HK-2 (cell line): Measurements from ENCODE around the gene FAXDC2.
"Not testable (repeated sequence)": the region's sequence is repeated elsewhere in the genome, so short reads cannot be mapped to it uniquely, and the experiment has no call there.

ENCODE experiments used
- DNase-seq: peaks from one replicate; pipeline ENCODE4 v3.0.0-alpha.2; 2018; ENCODE audit not compliant: unreplicated experiment

The FAXDC2 gene

DNA sequence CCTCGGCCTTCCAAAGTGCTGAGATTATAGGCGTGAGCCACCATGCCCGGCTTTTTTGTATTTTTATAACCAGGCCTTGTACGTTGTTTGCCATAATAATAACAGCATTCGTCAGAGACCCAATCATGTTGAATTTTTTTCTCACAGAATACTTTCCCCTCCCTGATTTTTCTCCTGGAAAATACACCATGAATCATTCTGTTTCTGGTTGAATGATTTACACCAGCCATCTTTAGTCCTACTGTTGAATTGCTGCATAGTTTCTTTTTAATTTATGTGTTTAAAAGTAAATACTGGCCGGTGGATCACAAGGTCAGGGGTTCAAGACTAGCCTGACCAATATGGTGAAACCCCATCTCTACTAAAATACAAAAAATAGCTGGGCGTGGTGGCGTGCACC lies 11.5 kb upstream of the FAXDC2 start:
- DNase-seq = no peak

DNA sequence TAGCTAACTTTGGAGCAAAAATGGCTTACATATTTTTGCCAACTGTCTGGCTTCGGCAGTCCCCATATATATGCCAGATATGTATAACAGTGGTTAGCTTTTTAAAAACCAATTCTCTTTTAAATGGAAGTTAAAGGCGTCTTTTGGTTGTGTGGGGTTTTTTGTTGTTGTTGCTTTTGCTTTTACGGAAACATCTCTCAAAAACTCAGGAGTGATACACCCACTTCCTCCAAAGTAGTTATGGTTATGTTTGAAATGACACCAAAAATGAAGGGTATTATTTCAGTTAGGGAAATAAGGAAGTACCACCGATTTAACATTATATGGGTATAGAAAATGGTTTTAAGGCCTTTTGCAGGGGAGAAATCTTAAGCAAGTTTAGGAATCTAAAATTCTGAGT lies 10.4 kb upstream of the FAXDC2 start:
- no peak for DNase-seq

DNA sequence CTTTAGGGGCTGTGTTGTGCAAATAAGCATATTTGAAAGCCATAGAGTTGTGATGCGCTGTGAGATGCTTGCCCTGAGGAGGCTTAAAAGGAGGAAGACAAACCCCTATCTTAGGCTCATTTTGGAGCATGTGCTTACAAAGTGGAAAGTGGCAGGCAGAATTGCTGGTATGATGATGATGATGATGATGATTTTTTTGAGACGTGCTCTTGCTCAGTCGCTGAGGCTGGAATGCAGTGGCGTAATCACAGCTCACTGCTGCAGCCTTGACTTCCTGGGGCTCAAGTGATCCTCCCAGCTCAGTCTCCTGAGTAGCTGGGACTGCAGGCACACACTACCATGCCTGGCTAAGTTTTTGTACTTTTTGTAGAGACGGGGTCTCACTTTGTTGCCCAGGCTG lies 9.7 kb upstream of the FAXDC2 start:
- DNase-seq = peak; percentile 48

DNA sequence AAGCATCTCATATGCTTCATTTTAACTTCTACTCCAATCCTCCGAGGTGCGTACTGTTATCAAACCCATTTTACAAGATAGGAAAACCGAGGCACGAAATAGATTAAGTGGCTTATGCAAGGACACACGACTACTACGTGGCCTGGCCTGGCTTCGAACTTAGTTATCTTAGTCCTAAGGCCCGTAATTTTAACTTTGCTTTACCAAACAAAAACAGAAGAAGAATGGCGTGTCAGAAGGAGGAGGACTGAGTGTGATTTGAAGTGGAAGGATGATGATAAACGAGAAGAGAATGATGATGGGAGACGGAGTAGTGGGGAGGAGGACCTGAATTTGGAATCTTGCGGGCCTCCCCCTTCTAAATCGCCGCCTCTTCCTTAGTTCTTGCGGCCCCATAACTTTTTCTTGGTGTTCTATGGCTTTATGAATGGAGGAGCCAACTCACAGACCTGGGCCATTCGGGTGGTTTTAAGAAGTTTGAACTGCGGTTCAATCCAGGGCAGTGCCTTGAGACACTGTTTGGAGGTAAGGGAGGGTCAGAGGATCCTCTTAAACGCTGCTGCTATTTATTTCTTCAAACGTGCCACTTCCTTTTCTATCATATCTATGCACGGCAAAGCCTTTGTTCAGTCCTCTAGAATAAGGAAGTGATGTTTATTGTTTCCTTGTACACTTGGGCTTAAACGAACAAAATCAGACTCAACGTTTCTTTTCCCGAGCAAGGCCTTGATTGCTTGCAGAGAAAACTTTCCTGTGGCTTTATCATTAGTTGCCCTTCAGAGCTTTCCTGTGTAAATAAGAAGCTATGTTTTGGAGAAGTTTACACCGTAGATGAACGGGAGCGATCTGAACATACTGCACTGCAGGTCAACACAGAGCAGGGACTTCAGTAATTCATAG lies 8.8 kb upstream of the FAXDC2 start:
- DNase-seq = no peak

DNA sequence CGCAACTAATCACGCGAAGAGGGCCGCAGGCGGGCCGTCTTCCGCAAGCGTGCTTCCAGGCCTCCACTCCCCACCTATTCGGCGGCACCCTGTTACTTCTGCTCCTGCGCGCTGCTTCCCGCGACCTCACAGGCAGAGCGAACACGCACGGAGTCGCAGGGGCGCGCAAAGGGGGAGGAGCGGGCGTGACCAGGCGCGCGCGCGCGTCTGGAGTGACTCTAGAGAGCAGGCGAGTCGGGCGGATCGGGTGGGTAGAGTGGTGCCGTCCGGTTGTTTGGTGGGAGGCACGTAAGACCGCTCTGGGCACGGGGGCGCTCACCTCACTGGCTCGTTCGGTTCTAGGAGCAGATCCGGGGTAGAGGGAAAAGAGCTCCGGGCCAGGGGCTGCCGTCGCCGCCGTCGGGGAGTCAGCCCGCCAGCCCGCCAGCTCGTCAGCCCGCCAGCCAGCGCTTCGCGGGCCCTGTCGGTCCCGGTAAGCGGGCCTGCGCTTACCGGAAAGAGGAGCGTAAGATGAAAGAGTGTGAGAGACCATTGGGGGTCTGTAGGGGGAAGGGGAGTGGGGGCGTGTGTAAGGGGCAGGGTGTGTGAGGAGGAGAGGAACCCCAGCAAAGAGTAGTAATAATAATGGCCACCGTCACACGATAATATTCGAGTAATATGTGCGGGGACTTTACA lies 8.0 kb upstream of the FAXDC2 start, which contains the start of gene CNOT8:
Gene CNOT8, plus strand, starts transcription at position 331 of the 675 bp plus-strand sequence. CDS start 4,652 bp downstream, outside the sequence.
- peak; percentile 94 for DNase-seq

DNA sequence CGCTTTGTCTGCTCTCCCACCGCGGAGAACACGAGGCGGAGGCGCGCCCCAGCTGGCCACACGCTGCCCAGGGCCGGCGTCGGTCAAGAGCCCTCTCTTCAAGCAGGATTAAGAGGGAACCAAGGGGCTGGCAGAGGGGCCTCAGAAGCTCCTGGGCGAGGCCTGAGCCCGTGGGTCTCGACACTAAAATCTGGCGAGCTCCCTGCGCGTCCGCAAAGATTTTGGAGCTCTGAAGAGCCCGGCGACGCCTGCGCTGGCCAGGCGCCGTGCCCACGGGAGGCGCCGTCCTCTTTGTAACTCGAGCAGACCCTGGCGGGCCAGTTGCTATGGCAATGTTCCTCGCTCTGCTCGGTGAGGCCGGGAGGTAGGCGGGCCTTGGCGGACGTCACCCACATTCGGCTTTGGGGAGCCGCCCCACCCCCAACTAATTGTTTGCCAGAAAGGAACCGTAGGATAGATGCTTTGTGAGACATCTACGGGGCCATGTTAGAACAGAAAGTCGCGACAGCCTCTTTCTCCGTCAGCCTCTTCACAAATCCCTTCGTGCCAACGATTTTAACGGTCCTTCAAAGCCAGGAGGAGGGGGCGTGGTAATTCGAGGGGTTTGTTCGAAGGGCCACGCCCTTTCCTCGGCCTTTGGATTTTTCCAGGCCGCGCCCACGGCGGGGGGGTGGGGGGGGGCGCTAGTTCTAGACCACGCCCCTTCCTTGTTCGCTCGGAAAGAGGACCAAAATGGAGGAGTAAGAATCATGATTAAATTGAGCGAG lies 7.3 kb upstream of the FAXDC2 start:
- DNase-seq = peak; percentile 87

DNA sequence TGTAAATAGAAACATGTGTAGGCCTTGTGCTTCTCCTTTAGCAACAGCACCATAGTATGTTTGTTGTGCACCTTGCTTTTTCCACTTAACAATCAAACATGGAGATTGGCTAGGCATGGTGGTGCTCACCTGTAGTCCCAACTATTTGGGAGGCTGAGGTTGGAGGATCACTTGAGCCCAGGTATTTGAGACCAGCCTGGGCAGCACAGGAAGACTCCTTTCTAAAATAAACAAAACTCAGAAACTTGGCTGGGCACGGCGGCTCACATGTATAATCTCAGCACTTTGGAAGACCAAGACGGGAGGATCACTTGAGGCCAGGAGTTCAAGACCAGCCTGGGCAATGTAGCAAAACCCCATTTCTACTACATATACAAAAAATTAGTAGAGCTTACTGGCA lies 948 bp upstream of the FAXDC2 start:
- DNase-seq = no peak

DNA sequence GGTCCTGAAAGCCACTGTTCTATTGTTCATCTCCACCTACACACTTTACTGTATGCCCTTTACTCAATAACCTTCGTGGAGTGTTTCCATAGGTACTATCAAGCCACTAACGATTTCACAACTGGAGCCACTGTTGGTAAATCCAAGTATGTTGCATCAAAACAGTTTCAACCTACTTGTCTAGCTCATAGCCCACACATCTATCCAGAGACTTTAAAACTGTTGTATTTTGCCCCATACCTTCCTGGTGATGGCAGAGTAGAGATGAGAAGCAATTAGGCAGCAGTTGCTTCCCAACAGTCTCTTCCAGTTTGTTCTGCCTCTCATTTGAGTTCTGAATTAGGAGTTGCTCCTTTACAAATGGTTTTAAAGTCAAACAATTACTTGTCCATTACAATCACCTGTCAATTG lies 607 bp downstream of the FAXDC2 start:
- DNase-seq = no peak

DNA sequence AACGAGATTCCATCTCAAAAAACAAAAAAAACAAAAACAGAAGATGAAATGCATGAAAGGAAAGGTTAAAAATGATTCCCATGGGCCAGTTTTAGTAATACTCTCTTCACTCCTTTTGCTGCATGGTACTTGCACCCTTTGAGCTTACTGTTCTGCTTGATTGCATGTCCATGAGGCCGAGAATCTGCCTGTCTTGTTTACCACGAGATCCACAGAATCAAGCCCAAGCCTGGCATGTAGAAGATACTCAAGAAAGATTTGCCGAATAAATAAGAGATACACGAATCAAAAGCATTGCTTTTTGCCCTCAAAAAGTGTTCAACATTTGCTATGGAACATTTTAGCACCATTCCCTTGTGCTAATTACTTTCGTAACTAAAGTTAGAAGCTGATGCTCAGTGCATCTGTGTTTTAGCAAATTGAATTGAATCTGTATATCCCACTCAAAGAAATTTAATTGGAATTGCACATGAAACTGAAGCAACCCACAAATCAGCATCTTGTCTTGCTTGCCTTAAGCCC lies 1.1 kb downstream of the FAXDC2 start:
- no peak for DNase-seq

DNA sequence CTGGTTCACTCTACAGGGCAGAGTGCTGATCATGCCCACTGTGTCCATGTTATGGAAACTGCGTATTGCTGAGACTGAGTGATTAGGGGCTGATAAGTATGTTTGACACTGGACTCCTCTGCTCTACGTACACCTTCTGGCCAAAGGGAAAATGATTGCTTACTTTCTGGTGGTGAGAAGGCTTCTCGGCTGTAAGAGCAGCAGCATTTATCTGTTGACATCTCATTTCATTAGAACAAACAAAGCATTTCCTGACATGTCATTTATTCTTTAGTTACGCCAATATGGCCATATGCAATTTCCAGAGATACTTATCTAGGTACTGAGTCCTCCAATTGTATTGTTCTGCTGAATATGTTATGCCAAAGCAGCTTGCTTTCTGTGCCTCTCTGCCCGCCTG lies 5.6 kb downstream of the FAXDC2 start:
- no peak for DNase-seq

DNA sequence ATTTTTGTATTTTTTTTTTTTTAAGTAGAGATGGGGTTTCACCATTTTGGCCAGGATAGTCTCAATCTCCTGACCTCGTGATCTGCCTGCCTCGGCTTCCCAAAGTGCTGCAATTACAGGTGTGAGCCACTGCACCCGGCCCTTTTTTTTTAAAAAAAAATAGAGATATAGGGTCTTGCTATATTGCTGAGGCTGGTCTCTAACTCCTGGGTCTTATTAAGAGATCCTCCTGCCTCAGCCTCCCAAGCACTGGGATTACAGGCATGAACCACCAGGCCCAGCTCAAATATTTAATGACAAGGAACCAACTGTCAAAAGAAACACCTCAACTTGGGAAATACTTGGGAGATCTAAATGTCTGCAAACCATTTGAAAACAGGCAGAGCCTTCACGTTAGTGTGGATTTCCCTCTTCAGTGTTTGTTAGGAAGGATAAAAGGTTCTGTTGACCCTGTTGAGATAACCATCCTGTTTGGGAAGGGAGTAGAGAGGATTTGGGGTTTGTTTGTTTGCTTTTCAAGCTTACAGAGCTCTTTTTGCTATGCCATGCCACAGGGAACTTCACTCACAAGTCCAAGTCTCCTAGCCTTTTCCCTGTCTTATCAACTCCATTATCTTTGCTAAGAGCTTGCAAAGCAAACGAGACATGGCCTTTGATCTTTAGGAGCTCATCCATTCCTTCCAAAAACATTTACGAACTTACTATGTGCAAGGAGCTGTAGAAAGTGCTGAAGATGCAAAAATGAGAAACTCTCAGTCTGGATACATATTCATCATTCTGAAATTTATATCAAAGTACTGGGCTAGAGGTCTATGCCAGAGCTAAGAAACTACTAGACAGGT lies 7.5 kb downstream of the FAXDC2 start:
- DNase-seq = no peak

DNA sequence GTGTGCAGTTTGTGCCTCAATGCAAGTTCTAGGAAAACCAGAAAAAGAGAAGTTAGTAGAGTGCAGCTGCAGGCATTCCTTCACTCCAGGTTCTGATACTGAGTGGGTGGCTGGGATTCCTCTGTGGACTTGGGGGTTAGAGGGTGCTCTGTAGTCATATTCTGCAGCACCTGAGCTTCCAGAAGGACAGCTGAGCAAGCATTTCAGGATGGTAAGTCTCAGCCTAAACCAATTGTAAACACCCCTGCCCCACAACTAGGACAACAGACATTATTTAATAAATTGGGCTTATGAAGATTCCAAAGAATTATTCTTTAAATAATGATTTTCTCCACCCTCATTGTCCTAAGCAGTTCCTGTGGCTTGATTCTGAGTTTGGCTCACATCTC lies 9.1 kb downstream of the FAXDC2 start:
- DNase-seq = no peak

DNA sequence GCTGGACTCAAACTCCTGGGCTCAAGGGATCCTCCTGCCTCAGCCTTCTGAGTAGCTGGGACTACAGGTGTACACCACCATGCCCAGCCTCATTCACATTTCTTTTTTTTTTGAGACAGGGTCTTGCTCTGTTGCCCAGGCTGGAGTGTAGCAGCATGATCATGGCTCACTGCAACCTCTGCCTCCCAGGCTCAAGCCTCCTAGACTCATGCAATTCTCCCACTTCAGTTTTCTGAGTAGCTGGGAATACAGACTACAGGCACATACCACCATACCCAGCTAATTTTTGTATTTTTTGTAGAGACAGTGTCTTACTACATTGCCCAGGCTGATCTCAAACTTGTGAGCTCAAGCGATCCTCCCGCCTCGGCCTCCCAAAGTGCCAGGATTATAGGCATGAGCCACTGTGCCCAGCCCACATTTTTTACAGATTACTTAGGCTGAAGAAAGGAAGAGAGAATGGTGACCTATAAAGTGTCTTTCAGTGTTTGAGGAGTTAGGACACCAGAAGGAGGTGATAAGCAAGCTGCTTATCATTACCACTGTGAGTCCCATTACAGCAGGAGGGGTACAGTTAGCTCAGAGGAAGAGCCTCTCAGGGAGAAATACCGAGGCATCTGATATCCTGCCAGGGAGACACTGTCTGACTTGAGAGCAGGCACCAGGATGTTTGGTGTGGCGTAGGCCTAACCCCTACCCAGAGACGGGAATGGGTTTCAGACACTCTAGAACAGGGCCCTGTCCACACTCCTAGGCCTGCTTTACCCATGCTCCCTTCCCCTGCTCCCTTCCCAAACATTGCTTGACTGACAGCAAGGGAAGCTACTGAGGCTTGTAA lies 9.7 kb downstream of the FAXDC2 start:
- DNase-seq = no peak

DNA sequence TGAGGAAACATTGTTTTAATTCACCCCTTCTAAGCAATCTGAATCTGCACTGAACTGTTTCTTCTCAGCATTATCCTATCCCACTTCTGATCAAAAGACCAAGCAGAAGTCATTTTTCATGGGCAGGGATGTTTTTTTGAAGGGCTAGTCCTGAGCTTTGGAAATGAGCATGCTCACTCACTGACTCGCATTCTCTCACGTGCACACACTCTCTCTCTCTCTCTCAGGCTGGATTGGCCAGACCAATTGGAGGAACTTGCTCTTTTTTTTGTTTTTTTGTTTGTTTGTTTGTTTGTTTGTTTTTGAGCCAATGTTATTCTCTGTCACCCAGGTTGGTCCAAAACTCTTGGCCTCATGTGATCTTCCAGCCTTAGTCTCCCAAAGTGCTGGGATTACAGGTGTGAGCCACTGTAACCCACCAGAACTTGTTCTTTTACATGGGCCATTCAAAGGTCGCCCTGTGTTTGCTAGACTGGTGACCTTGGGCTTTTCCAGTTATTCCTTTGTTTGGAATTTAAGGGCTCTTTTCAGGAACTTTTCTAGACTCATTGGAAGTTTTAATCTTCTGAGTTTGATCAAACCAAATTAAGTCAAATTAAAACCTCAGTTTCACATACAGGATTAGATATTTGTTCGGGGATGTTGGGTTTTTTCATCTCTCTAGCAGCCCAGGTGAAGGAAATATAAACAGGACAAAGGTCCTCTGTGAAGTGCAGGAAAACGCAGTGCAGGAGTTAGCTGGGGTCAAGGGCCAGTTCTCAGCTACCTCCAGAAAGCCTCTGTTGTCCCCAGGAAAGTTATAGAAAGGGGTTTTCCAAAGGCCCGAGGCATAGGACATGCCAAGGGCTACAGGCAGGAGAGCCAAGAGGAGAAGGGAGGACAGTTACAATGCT lies 13.1 kb downstream of the FAXDC2 start:
- no peak for DNase-seq

DNA sequence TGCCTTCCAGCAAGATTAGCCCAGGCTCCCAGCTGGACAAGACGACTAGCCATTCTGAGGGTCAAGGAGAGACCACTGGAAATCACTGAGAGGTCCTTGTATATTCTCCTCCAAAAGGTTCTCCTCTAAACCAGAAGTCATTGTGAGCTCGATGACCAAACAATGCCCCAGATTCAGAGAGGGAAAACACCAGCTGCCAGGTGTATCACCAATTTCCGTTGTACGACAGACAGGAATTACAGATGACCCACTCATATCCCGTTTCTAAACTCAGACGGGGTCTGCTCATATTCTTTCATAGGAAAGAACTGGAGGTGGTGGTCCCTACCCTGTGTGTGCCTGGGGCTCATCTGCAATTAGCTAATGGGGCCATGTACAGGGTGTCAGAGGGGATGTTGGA lies 14.2 kb downstream of the FAXDC2 start:
- DNase-seq = no peak

DNA sequence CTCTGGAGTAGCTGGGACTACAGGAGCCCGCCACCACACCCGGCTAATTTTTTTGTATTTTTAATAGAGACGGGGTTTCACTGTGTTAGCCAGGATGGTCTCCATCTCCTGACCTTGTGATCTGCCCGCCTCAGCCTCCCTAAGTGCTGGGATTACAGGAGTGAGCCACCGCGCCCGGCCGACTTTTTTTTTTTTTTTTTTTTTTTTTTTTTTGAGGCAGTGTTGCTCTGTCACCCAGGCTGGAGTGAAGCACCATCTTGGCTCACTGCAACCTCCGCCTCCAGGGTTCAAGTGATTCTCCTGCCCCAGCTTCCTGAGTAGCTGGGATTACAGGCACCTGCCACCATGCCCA lies 14.7 kb downstream of the FAXDC2 start:
- not testable (repeated sequence) for DNase-seq

DNA sequence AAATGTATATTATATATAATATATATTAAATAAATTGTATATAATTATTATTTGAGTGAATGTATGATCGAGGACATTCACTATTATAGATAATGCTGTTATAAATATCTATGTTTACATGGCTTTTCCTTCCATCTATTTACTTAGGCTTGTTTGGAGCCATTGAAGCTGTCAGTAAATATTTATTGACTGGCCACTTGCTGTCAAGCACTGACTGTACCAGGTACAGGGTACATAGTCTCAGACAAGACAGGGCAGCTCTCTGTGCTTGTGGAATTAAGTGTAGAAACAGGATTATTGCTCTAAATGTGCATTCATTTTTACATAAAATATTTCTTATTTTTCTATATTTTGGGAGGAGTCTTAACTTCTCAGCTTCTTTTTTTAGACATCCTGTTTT lies 16.4 kb downstream of the FAXDC2 start:
- DNase-seq = no peak

DNA sequence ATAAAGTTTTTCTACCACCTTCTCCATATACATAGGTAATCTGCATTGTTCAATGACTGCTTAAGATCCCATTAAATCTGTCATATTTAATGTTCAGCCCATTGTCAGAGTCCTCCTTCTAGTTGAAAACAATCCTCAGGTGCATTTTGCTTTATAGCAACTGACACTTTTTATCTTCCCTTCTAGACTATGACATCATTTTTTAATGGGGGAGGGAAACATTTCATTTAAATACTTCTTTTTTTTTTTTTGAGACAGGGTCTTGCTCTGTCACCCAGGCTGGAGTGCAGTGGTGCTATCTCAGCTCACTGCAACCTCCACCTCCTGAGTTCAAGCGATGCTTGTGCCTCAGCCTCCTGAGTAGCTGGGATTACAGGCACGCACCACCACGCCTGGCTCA lies 17.6 kb downstream of the FAXDC2 start:
- not testable (repeated sequence) for DNase-seq

DNA sequence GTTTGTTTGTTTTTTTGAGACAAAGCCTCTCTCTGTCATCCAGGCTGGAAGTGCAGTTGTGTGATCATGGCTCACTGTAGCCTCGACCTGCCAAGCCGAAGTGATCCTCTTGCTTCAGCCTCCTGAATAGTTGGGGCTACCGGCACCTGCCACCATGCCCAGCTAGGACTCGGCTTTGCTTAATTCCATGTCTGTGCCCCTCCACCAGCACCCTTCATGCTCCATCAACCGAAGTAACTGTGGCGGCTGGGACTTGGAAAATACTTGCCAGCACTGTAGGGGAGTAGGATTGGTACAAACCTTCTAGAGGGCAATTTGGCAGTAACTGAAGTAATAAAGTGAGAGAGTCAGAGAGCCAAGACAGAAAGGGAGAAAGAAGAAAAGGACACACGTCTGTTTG lies 19.0 kb downstream of the FAXDC2 start:
- DNase-seq = no peak
